RPMI7951 (cell line): ENCODE data around the gene ITGB8. TPM values are rescaled to one million over a fixed set of nuclear protein-coding genes. Genes with fewer than 3 reads are reported as not detected.

ENCODE experiments used
- DNase-seq: peaks from one replicate; pipeline ENCODE4 v3.0.0-alpha.2; 2012; ENCODE audit warnings: low read depth
- total RNA-seq: library from RNA; depleted of rRNA; stranded (reverse); fragments of >200 nt; shearing (Covaris generic); gene quantifications from 2 replicates; pipeline ENCODE4 v1.2.3, GENCODE V29; 2014

ITGB8 gene
- total RNA-seq, 1 experiment from 2014 or later: 19.7 TPM

GRCh38 chr7:20340839-20341238 lies 10.1 kb downstream of the ITGB8 start:
- no peak for DNase-seq

GRCh38 chr7:20343205-20343604 lies 12.5 kb downstream of the ITGB8 start:
- DNase-seq: peak; percentile 29

- no peak for DNase-seq
Observed at GRCh38 chr7:20343941-20344340, 13.2 kb downstream of the ITGB8 start.

- no peak for DNase-seq
Observed at GRCh38 chr7:20344396-20344795, 13.7 kb downstream of the ITGB8 start.

GRCh38 chr7:20346577-20346976 lies 15.9 kb downstream of the ITGB8 start:
- no peak for DNase-seq

GRCh38 chr7:20347680-20348079 lies 17.0 kb downstream of the ITGB8 start:
- no peak for DNase-seq

- no peak for DNase-seq
Observed at GRCh38 chr7:20348125-20348807, 17.6 kb downstream of the ITGB8 start.

GRCh38 chr7:20350518-20350951 lies 19.8 kb downstream of the ITGB8 start:
- peak; percentile 58 for DNase-seq

GRCh38 chr7:20350996-20351692 lies 20.4 kb downstream of the ITGB8 start:
- no peak for DNase-seq

- peak; percentile 74 for DNase-seq
Observed at GRCh38 chr7:20351901-20352300, 21.2 kb downstream of the ITGB8 start.

- peak; percentile 74 for DNase-seq
Observed at GRCh38 chr7:20352573-20353306, 22.0 kb downstream of the ITGB8 start.

GRCh38 chr7:20354610-20355528 lies 24.2 kb downstream of the ITGB8 start:
- no peak for DNase-seq

- no peak for DNase-seq
Observed at GRCh38 chr7:20358106-20358505, 27.4 kb downstream of the ITGB8 start.

GRCh38 chr7:20358762-20359282 lies 28.1 kb downstream of the ITGB8 start:
- no peak for DNase-seq

- DNase-seq: no peak
Observed at GRCh38 chr7:20359341-20359963, 28.8 kb downstream of the ITGB8 start.

- DNase-seq: no peak
Observed at GRCh38 chr7:20362574-20363253, 32.0 kb downstream of the ITGB8 start.

- DNase-seq: no peak
Observed at GRCh38 chr7:20364571-20365196, 34.0 kb downstream of the ITGB8 start.

- peak; percentile 80 for DNase-seq
Observed at GRCh38 chr7:20365486-20365885, 34.8 kb downstream of the ITGB8 start.

- no peak for DNase-seq
Observed at GRCh38 chr7:20374399-20374798, 43.7 kb downstream of the ITGB8 start.

GRCh38 chr7:20376796-20377195 lies 46.1 kb downstream of the ITGB8 start:
- no peak for DNase-seq
